IMR-90 (cell line): ENCODE data around the gene MED4. TPM values are rescaled to one million over a fixed set of nuclear protein-coding genes. Genes with fewer than 3 reads are reported as not detected.

Experiments
- ATAC-seq: fragments of 200-7000 bp; cut with Tn5 transposase; 2 replicates; pipeline ENCODE4 v1.9.1; 2020; ENCODE audit warnings: low read depth, mild to moderate bottlenecking, moderate library complexity
- BruUV-seq: library from RNA; stranded (reverse); fragments of 400-500 nt; replicated peaks from 2 replicates; lab custom pipeline; 2021; lab: Mats Ljungman, UMichigan
- CTCF ChIA-PET: fragments of 300-600 bp; formaldehyde crosslinking; extraction: SDS; loops from one replicate; lab custom pipeline; 2021; ENCODE audit warnings: antibody characterized with exemption; lab: Yijun Ruan, JAX
- POLR2A ChIA-PET: fragments of 300-600 bp; sonication (Branson Sonifier 250); formaldehyde crosslinking; loops from one replicate; lab custom pipeline; 2022; ENCODE audit warnings: antibody characterized with exemption; ENCODE audit not compliant: unreplicated experiment; lab: Charles Lee
- DNase-seq: peaks from one replicate; pipeline ENCODE4 v3.0.0; 2013
- H2AFZ ChIP-seq: replicated peaks from 2 replicates; pipeline ENCODE3; 2013; ENCODE audit warnings: low read length, mild to moderate bottlenecking; ENCODE audit not compliant: poor library complexity
- H2AK5ac ChIP-seq: 2 replicates; pipeline ENCODE4 v1.6.1; 2013; ENCODE audit warnings: low read depth, low read length, inconsistent platforms
- H2AK9ac ChIP-seq: replicated peaks from 2 replicates; pipeline ENCODE3; 2013; ENCODE audit warnings: mild to moderate bottlenecking, low read depth, low read length, moderate library complexity; ENCODE audit not compliant: poor library complexity
- H2BK120ac ChIP-seq: 2 replicates; pipeline ENCODE4 v1.6.1; 2013; ENCODE audit warnings: low read depth, low read length, inconsistent platforms
- H2BK15ac ChIP-seq: 3 replicates; pipeline ENCODE4 v1.6.1; 2013; ENCODE audit warnings: low read depth, low read length, inconsistent platforms
- H2BK20ac ChIP-seq: 2 replicates; pipeline ENCODE4 v1.6.1; 2013; ENCODE audit warnings: low read depth, mild to moderate bottlenecking, inconsistent platforms, low read length, moderate library complexity
- H2BK5ac ChIP-seq: 2 replicates; pipeline ENCODE4 v1.6.1; 2013; ENCODE audit warnings: mild to moderate bottlenecking, low read depth, low read length, inconsistent platforms; ENCODE audit not compliant: poor library complexity, severe bottlenecking
- H3K14ac ChIP-seq: replicated peaks from 2 replicates; pipeline ENCODE4 v1.6.1; 2013; ENCODE audit warnings: low read depth, low read length, inconsistent platforms
- H3K18ac ChIP-seq: 2 replicates; pipeline ENCODE4 v1.6.1; 2013; ENCODE audit warnings: low read depth, low read length, control low read depth
- H3K23ac ChIP-seq: 2 replicates; pipeline ENCODE4 v1.6.1; 2013; ENCODE audit warnings: low read depth, low read length, inconsistent platforms
- H3K27ac ChIP-seq: 2 replicates; pipeline ENCODE4 v1.5.1; 2013; ENCODE audit warnings: mild to moderate bottlenecking, control low read depth, low read length; ENCODE audit not compliant: insufficient read depth
- H3K27me3 ChIP-seq: 2 replicates; pipeline ENCODE4 v1.6.1; 2013; ENCODE audit warnings: low read length; ENCODE audit not compliant: control insufficient read depth, insufficient read depth
- H3K36me3 ChIP-seq: 2 replicates; pipeline ENCODE4 v1.6.1; 2013; ENCODE audit warnings: low read length, mixed read lengths; ENCODE audit not compliant: control insufficient read depth, insufficient read depth
- H3K4ac ChIP-seq: 2 replicates; pipeline ENCODE4 v1.6.1; 2013; ENCODE audit warnings: low read depth, low read length, inconsistent platforms
- H3K4me1 ChIP-seq: 2 replicates; pipeline ENCODE4 v1.6.1; 2013; ENCODE audit warnings: low read length, mixed read lengths; ENCODE audit not compliant: control insufficient read depth, insufficient read depth
- H3K4me2 ChIP-seq: 2 replicates; pipeline ENCODE4 v1.6.1; 2013; ENCODE audit warnings: low read depth, mild to moderate bottlenecking, control low read depth, low read length, moderate library complexity
- H3K4me3 ChIP-seq: 2 replicates; pipeline ENCODE4 v1.5.1; 2013; ENCODE audit warnings: low read depth, mild to moderate bottlenecking, control low read depth, low read length, moderate library complexity; ENCODE audit not compliant: insufficient read depth
- H3K56ac ChIP-seq: 2 replicates; pipeline ENCODE4 v1.6.1; 2013; ENCODE audit warnings: low read length, inconsistent platforms; ENCODE audit not compliant: insufficient read depth; ENCODE audit errors: extremely low read depth
- H3K79me1 ChIP-seq, 2 experiments: 2 replicates each; pipeline ENCODE4 v1.6.1; 2013; ENCODE audit warnings: low read length in 2 of 2, inconsistent platforms in 1 of 2, low read depth in 1 of 2
- H3K9ac ChIP-seq: 2 replicates; pipeline ENCODE4 v1.6.1; 2013; ENCODE audit warnings: low read depth, low read length, control low read depth
- H3K9me1 ChIP-seq: 2 replicates; pipeline ENCODE4 v1.6.1; 2013; ENCODE audit warnings: low read length, inconsistent platforms; ENCODE audit not compliant: insufficient read depth
- H3K9me3 ChIP-seq: 2 replicates; pipeline ENCODE4 v1.6.1; 2013; ENCODE audit warnings: low read length; ENCODE audit not compliant: control insufficient read depth, insufficient read depth
- H4K20me1 ChIP-seq: 2 replicates; pipeline ENCODE4 v1.6.1; 2013; ENCODE audit warnings: low read length, inconsistent platforms; ENCODE audit not compliant: insufficient read depth
- H4K5ac ChIP-seq: 2 replicates; pipeline ENCODE4 v1.6.1; 2013; ENCODE audit warnings: mild to moderate bottlenecking, low read depth, low read length, control low read depth
- H4K8ac ChIP-seq, 2 experiments: 2 replicates each; pipeline ENCODE4 v1.6.1; 2013; ENCODE audit warnings: low read depth in 2 of 2, low read length in 2 of 2, control low read depth in 1 of 2, inconsistent platforms in 1 of 2
- H4K91ac ChIP-seq: 2 replicates; pipeline ENCODE4 v1.6.1; 2013; ENCODE audit warnings: low read depth, low read length, inconsistent platforms; ENCODE audit not compliant: insufficient read depth
- BHLHE40 ChIP-seq: fragments of 150-350 bp; IDR thresholded peaks from 2 replicates; pipeline ENCODE4 v1.6.1; 2016; ENCODE audit warnings: mild to moderate bottlenecking, low read depth, low read length
- RFX5 ChIP-seq: IDR thresholded peaks from 2 replicates; pipeline ENCODE4 v1.8.0; 2012; ENCODE audit warnings: low read depth, mild to moderate bottlenecking, low read length, moderate library complexity
- WGBS, 2 experiments: methylation state at CpG; one replicate each; pipeline versions ENCODE4 v1.1.5 to v1.1.7; 2013; ENCODE audit warnings: missing lambda C conversion rate in 2 of 2; ENCODE audit not compliant: insufficient read length in 1 of 2; ENCODE audit errors: extremely low coverage in 2 of 2; 5-methylcytosine and 5-hydroxymethylcytosine counted together
- dilution Hi-C: fragments of 300-500 bp; cut with HindIII; formaldehyde crosslinking; loops from one replicate; pipeline ENCODE4 v1.14.3; 2018; ENCODE audit warnings: low sequenced_read_pairs; ENCODE audit not compliant: unreplicated experiment
- in situ Hi-C: fragments of 300-500 bp; cut with MboI; formaldehyde crosslinking; loops from 3 replicates; pipeline ENCODE4 v1.14.3; 2019; ENCODE audit warnings: low sequenced_read_pairs, inconsistent platforms, mixed read lengths
- intact Hi-C: fragments of 100-400 bp; cut with micrococcal nuclease; formaldehyde crosslinking; loops from 2 replicates; pipeline ENCODE4 v1.10.0; 2022
- polyA plus RNA-seq, 3 experiments: library from polyadenylated mRNA; depleted of rRNA; stranded (reverse); fragments of >200 nt; gene quantifications; 2 replicates each; pipeline ENCODE4 v1.2.3, GENCODE V29; 2012; ENCODE audit warnings: low replicate concordance in 1 of 3
- total RNA-seq: library from RNA; depleted of rRNA; stranded (reverse); fragments of >200 nt; gene quantifications from 2 replicates; pipeline ENCODE4 v1.2.3, GENCODE V29; 2012

MED4 gene
- total and polyA plus RNA-seq, 2 of the 4 experiments (the other 2 are of a cell fraction), result 25.3 to 40.5 TPM

DNA sequence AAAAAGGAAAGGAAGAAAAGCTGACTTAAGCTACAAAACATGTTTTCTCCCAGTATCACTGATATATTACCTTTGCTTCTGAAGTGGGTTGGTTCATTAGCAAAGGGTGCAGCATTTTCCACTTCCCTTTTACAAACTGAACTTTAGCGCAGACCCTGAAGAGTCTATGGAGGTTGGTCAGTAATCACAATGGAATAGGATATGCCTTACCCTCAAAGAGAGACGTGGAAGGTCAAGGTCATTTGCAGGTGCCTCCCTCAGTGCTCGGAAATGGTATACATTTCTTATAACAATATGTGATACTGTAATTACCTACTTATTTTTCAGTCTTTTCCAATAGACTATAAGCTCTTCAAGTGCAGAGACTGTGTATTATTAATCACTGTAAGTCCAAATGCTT is 21.9 kb upstream of the MED4 start:
- no peak overlapping the region for H4K91ac ChIP-seq
- no peak overlapping the region for H3K4ac ChIP-seq
- dilution Hi-C loops, result no loop called here
- H3K4me3 ChIP-seq, result no peak overlapping the region
- H2AK9ac ChIP-seq, result no peak overlapping the region
- POLR2A ChIA-PET, result no interaction called here
- no peaks in the 10 kb centered on the region for H4K20me1 ChIP-seq
- H3K23ac ChIP-seq, result no peak overlapping the region
- H3K27ac ChIP-seq, result no peak overlapping the region
- no peaks in the 10 kb centered on the region for H3K79me1 ChIP-seq
- H3K9me1 ChIP-seq, result no peaks in the 10 kb centered on the region
- ATAC-seq (no peak), DNase-seq (no peak)
- no peak overlapping the region for H3K56ac ChIP-seq
- peaks cover 6% of the 10 kb centered on the region for H3K27me3 ChIP-seq
- no peak overlapping the region for H4K8ac ChIP-seq
- H2BK120ac ChIP-seq, result no peak overlapping the region
- H3K9ac ChIP-seq, result no peak overlapping the region
- no peaks in the 10 kb centered on the region for H3K9me3 ChIP-seq
- CTCF ChIA-PET, result interaction anchor here (0.9 kb wide), 1 partner anchor 11 kb away, joined by 3 read pairs; no protein-coding TSS in a partner anchor
- H2AFZ ChIP-seq, result no peak overlapping the region
- H3K36me3 ChIP-seq, result no peaks in the 10 kb centered on the region
- no peak overlapping the region for H3K4me2 ChIP-seq
- no peak overlapping the region for H2BK20ac ChIP-seq
- H3K18ac ChIP-seq, result no peak overlapping the region
- H3K14ac ChIP-seq, result no peak overlapping the region
- intact Hi-C loops, result no loop called here
- H2BK5ac ChIP-seq, result no peak overlapping the region
- H3K4me1 ChIP-seq, result no peaks in the 10 kb centered on the region
- no peak overlapping the region for H4K5ac ChIP-seq
- in situ Hi-C loops, result no loop called here
- no peak for TF ChIP-seq BHLHE40
- TF ChIP-seq RFX5, result no peak
- H2AK5ac ChIP-seq, result no peak overlapping the region
- H2BK15ac ChIP-seq, result no peak overlapping the region
- WGBS, 2 experiments, result no CpG with 5 or more reads among the region's 3 CpGs
- no TSS peak for BruUV-seq
